GM18511 (cell line): ENCODE data around the gene NSD1.
"Not testable (repeated sequence)": the region's sequence is repeated elsewhere in the genome, so short reads cannot be mapped to it uniquely, and the experiment has no call there.

Experiments used
- ATAC-seq: cut with Tn5 transposase; IDR thresholded peaks from one replicate; pipeline ENCODE4 v1.9.1; 2021; ENCODE audit warnings: mild to moderate bottlenecking, moderate library complexity; ENCODE audit not compliant: unreplicated experiment

Gene NSD1

GRCh38 chr5:177222269-177222668 lies 88.7 kb downstream of the NSD1 start:
- no peak for ATAC-seq

- no peak for ATAC-seq
Observed at GRCh38 chr5:177225798-177226197, 92.2 kb downstream of the NSD1 start.

DNA sequence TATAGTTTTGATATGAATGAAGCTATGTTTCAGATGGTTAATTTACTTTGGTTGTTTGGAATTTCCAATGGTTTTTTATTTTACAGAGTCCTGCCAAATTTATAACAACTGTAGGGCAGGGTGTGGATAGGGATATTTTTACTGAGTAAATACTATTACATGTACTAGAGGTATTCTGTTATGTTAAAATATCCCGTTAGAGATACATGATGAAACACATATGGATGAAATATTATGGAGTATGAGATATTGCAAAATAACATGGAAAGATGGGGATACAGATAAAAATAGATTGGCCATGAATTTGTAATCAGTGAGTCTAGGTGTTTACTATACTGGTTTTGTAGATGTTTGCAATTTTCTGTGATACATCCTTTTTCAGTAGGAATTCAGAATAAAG lies 93.3 kb downstream of the NSD1 start:
- ATAC-seq = no peak

- no peak for ATAC-seq
Observed at GRCh38 chr5:177228751-177229150, 95.2 kb downstream of the NSD1 start.

DNA sequence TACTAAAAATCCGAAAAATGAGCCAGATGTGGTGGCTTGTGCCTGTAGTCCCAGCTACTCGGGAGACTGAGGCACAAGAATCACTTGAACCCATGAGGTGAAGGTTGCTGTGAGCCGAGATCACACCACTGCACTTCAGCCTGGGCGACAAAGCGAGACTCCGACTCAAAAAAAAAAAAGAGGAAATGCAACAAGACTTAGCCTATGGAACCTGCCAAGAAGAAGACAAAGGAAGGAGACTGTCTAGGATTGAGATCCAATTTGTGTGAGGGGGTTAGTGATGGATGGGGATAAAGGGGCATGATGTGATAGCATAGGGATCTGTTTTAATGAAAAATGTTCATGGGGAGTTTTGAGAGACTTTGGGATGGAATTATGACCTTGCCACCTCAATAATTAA lies 97.1 kb downstream of the NSD1 start:
- no peak for ATAC-seq

- no peak for ATAC-seq
Observed at GRCh38 chr5:177231479-177232250, 98.1 kb downstream of the NSD1 start.

- ATAC-seq = no peak
Observed at GRCh38 chr5:177232358-177232757, 98.8 kb downstream of the NSD1 start.

DNA sequence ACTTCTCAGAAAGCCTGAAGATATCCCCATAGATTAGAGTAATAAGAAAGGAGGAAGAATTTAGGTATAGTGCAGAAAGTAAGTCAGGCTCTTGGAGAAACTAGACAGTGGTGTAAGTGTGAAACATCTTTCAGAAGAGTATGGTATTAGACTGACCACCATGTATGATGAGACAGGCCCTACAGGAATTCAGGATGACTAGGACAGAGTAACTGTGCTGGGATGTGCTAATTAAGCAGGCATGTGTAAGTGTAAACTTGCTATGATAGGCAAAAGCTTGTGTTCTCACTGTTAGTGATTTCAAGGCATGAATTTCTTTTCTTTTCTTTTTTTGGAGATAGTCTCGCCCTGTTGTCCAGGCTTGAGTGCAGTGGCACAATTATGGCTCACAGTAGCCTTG lies 99.2 kb downstream of the NSD1 start:
- ATAC-seq = no peak

DNA sequence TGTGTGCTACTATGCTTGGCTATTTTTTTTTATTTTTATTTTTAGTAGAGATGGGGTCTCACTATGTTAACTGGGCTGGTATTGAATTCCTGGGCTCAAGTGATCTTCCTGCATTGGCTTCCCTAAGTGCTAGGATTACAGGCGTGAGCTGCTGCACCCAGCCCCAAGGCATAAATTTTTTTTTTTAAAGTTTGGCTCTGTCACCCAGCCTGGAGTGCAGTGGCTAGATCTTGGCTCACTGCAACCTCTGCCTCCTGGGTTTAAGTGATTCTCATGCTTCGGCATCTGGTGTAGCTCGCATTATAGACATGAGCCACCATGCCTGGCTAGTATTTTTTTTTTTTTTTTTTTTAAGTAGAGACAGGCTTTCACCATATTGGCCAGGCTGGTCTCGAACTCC lies 99.6 kb downstream of the NSD1 start:
- no peak for ATAC-seq

GRCh38 chr5:177233802-177234201 lies 100.2 kb downstream of the NSD1 start:
- no peak for ATAC-seq

GRCh38 chr5:177234841-177235240 lies 101.3 kb downstream of the NSD1 start:
- no peak for ATAC-seq

- ATAC-seq = no peak
Observed at GRCh38 chr5:177241768-177242167, 108.2 kb downstream of the NSD1 start.

GRCh38 chr5:177242304-177242703 lies 108.7 kb downstream of the NSD1 start:
- no peak for ATAC-seq

DNA sequence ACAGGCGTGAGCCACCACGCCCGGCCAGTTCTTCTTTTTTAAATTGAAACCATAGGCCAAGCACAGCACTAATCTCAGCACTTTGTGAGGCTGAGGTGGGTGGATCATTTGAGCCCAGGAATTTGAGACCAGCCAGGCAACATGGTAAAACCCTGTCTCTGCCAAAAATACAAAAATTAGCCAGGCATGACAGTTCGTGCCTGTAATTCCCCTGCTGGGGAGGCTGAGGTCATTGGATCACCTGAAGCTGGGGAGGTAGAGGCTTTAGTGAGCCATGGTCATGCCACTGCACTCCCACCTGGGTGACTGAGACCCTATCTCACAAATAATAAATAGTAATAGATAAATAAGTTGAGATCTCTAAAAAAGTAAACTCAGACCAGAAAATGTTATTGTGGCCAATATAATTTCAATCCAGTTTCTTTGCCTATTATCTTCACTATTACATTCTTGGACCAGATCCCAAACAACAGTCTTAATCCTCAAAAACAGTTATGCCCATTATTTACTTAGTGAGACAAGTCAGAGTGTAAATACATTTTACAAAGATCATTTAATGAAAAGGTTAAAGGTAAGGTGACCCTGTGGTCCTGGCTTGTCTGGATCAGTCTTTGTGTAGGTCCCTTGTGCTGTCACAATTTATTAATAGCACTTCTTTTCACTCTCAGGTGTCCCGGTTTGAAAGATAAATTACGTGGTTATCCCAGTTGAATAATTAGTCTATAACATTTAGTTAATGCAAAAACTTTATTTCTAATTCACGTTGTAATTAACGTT lies 116.4 kb downstream of the NSD1 start:
- ATAC-seq = no peak

DNA sequence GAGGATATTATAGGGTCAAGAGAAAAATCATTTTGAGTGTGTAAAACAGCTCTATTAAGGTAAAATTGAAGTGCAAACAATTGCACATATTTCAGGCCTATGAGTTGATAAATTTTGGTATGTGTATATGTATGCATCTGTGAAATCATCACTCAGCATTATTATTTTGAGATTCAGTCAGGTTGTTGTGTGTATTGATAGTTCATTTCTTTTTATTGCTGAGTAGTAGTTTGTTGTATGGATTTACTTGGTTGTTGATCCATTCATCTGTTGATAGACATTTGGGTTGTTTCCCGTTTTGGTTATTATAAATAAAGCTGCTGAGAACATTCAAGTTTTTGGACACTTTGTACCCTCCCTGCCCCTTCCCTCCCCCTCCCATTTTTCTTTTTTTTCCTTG lies 119.7 kb downstream of the NSD1 start:
- ATAC-seq = no peak

- no peak for ATAC-seq
Observed at GRCh38 chr5:177256296-177256695, 122.7 kb downstream of the NSD1 start.

DNA sequence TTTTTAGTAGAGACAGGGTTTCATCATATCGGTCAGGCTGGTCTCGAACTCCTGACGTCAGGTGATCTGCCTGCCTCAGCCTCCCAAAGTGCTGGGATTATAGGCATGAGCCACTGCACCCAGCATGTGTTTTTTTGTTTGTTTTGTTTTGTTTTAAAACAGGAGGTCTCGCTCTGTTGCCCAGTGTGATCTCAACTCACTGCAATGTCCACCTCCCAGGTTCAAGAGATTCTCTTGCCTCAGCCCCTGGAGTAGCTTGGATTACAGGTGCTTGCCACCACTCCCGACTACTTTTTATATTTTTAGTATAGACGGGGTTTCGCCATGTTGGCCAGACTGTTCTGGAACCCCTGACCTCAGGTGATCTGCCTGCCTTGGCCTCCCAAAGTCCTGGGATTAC lies 125.1 kb downstream of the NSD1 start:
- ATAC-seq = not testable (repeated sequence)

GRCh38 chr5:177260961-177261360 lies 127.4 kb downstream of the NSD1 start:
- ATAC-seq = no peak

DNA sequence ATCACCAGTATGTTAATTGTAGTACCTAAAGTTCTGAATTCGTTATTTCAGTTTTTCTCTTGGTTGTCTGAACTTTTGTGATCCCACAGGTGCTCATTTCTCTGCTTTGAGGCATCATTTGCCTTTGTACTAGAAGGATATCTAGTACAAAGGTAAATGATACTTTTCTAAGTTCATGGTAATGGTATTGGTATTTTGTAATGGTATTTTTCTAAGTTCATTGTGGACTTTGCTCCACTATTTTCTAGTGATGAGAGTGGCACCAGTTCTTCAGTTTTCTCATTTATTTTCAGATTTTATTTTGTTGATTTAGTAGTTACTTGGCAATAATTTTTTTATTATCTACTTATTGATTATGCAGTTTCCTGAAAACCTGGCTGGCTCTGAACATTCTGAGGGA lies 127.9 kb downstream of the NSD1 start:
- no peak for ATAC-seq

DNA sequence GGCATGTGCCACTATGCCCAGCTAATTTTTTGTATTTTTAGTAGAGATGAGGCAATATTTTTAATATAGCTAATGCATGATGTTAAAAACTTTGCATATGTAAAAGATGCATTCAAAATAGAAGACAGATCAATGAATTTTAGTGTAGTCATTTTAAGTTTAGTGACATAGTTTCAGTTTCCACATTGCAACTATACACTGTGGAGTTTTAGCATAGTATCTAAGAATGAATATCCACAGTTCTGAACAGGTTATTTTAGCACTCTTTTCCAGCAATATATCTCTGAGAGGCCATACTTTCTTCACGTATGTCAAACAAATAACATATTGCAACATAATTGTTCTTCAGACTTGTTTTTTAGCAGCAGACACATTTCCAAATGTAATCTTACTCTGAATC lies 130.6 kb downstream of the NSD1 start:
- ATAC-seq = no peak

GRCh38 chr5:177265395-177265794 lies 131.8 kb downstream of the NSD1 start:
- no peak for ATAC-seq

DNA sequence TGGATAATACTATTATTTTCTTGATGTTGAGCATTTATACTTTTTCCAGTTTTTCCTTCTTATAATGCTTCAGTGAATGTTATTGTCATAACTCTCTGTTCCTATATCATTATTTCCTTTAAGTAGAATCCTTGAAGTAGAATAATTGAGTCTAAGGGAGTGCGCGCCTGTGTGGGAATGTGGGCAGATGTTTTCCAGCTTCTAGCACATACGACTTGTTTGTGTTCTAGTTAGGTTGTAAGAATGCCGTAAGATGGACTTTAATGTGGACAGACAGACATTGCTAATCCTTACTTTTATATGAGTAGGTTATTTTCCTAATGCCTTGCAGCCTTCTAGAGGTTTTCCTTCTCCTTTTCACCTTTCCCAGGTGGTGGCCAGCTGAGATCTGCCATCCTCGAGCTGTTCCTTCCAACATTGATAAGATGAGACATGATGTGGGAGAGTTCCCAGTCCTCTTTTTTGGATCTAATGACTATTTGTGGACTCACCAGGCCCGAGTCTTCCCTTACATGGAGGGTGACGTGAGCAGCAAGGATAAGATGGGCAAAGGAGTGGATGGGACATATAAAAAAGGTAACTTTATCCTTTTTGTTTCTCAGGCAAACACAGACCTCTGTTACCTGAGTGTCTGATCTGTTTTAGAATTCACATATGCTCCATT lies 135.8 kb downstream of the NSD1 start:
- no peak for ATAC-seq
